K562 (cell line): ENCODE data around the gene RPL35. TPM values are rescaled to one million over a fixed set of nuclear protein-coding genes. Genes with fewer than 3 reads are reported as not detected.

Experiments
- DPF2 ChIP-seq: fragments of 450-650 bp; IDR thresholded peaks from 2 replicates; pipeline ENCODE4 v1.6.1; 2016
- ETV6 ChIP-seq, 3 experiments: fragments of 150-350 bp in 1 of 3; sonication (generic) in 1 of 3; formaldehyde crosslinking in 1 of 3; IDR thresholded peaks; 2 replicates each; pipeline versions ENCODE4 v1.6.1 to v1.8.0; 2014 to 2022; ENCODE audit warnings: borderline replicate concordance in 2 of 3, low read depth in 2 of 3, antibody characterized with exemption in 1 of 3, low read length in 1 of 3, mild to moderate bottlenecking in 1 of 3, missing genetic modification reagents in 1 of 3
- NELFE ChIP-seq: IDR thresholded peaks from 2 replicates; pipeline ENCODE4 v1.6.1; 2011; ENCODE audit warnings: mild to moderate bottlenecking; ENCODE audit not compliant: insufficient read depth, insufficient read length
- POLR3A ChIP-seq: IDR thresholded peaks from 2 replicates; pipeline ENCODE4 v1.6.1; 2011; ENCODE audit warnings: borderline replicate concordance, mild to moderate bottlenecking, moderate library complexity; ENCODE audit not compliant: insufficient read length, insufficient read depth; ENCODE audit errors: extremely low read depth
- PTRF ChIP-seq: fragments of 450-650 bp; IDR thresholded peaks from 2 replicates; pipeline ENCODE4 v1.6.1; 2016; ENCODE audit warnings: mild to moderate bottlenecking, missing genetic modification characterization, missing compliant biosample characterization
- SAFB ChIP-seq: fragments of 200-400 bp; formaldehyde crosslinking; IDR thresholded peaks from 2 replicates; pipeline ENCODE4 v1.6.1; 2017; ENCODE audit warnings: low read depth, low read length, borderline replicate concordance
- SETDB1 ChIP-seq: IDR thresholded peaks from one replicate; pipeline ENCODE4 v1.6.1; 2012; ENCODE audit warnings: low read length, control low read depth, inconsistent platforms
- TRIM24 ChIP-seq, 2 experiments: fragments of 450-650 bp; IDR thresholded peaks; 2 replicates each; pipeline ENCODE4 v1.6.1; 2016
- ZC3H4 ChIP-seq: sonication (generic); formaldehyde crosslinking; IDR thresholded peaks from 2 replicates; pipeline ENCODE4 v1.9.0; 2021; ENCODE audit warnings: missing genetic modification reagents, borderline replicate concordance
- ZNF121 ChIP-seq: sonication (generic); formaldehyde crosslinking; conservative IDR thresholded peaks from 2 replicates; pipeline ENCODE4 v1.8.0; 2022; ENCODE audit warnings: missing genetic modification reagents
- polyA plus RNA-seq, 8 experiments: library from polyadenylated mRNA; depleted of rRNA in 4 of 8; stranded (reverse) in 5 of 8; unstranded in 3 of 8; fragments of >200 nt; fragmentation: Nextera tagmentation in 2 of 8; fragmentation: Illumina TruSeq in 1 of 8; extraction: Ambion mirVana in 2 of 8; extraction: Trizol in 1 of 8; gene quantifications; 2 replicates each; pipeline versions ENCODE4 v1.2.1 to v1.2.3, GENCODE V29; 2011 to 2014; ENCODE audit warnings: inconsistent platforms in 1 of 8, missing spikeins in 1 of 8
- total RNA-seq, 7 experiments: library from RNA; depleted of rRNA in 6 of 7; stranded (reverse); fragments of >200 nt in 6 of 7; fragmentation: Illumina TruSeq in 2 of 7; extraction: Trizol in 2 of 7; gene quantifications; 2 replicates each; pipeline versions ENCODE4 v1.2.1 to v1.2.3, GENCODE V29; 2011 to 2021; ENCODE audit warnings: low replicate concordance in 1 of 7
- TF ChIP-seq, protein P1 (sequence below): fragments of 450-650 bp; formaldehyde crosslinking; IDR thresholded peaks from 2 replicates; pipeline ENCODE4 v1.4.0; 2020; ENCODE audit warnings: mild to moderate bottlenecking, moderate library complexity
- TF ChIP-seq, protein P2 (sequence below), 3 experiments: fragments of 200-800 bp in 1 of 3; sonication (Bioruptor generic) in 1 of 3; sonication (generic) in 1 of 3; formaldehyde crosslinking in 1 of 3; IDR thresholded peaks; 2 replicates each; pipeline versions ENCODE4 v1.6.1 to v1.8.0; 2016 to 2022; ENCODE audit warnings: mild to moderate bottlenecking in 2 of 3, missing compliant biosample characterization in 2 of 3, missing genetic modification characterization in 2 of 3, missing genetic modification reagents in 1 of 3
- TF ChIP-seq, protein P3 (sequence below): fragments of 250-450 bp; sonication (Bioruptor Pico); IDR thresholded peaks from 2 replicates; pipeline ENCODE4 v1.8.0; 2021; ENCODE audit warnings: moderate library complexity, mild to moderate bottlenecking, inconsistent platforms
- TF ChIP-seq, protein P4 (sequence below), 2 experiments: fragments of 450-650 bp in 1 of 2; sonication (generic) in 1 of 2; formaldehyde crosslinking in 1 of 2; IDR thresholded peaks; 2 replicates each; pipeline versions ENCODE4 v1.7.1 to v1.9.0; 2016 to 2022; ENCODE audit warnings: inconsistent platforms in 1 of 2, mild to moderate bottlenecking in 1 of 2, missing genetic modification reagents in 1 of 2

Gene RPL35
- total and polyA plus RNA-seq, 9 of the 15 experiments (the other 6 are each of a cell fraction or from before 2014, with no cell fraction given): 1,755 to 5,101 (median 3,405) TPM

DNA sequence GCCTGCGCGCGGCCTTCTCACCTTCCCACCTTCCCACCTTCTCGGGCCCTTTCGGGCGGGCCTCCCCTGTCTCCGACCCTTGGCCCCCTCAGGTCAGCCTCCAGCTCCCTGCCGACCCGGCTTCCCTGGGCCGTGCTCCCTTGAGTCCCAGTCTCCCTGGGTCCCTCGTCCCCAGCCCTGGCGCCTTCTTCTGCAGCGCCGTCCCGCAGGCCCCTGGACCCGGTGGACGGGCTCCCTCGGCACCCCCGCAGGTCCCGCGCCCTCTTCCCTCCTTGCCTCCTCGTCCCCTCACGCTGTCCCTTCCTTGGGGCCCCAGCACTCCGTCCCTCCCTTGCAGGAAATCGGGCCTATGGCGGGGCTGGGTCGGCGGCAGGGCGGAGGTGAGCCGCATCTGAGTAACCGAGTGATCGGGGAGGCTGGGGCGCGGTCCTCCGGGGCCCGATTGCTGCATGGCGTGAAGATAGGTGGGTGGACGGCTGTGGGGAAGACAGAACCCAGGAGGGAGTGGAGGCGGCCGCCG, 7.8 kb upstream of the RPL35 start (continued):
- TF ChIP-seq, protein P1, sequence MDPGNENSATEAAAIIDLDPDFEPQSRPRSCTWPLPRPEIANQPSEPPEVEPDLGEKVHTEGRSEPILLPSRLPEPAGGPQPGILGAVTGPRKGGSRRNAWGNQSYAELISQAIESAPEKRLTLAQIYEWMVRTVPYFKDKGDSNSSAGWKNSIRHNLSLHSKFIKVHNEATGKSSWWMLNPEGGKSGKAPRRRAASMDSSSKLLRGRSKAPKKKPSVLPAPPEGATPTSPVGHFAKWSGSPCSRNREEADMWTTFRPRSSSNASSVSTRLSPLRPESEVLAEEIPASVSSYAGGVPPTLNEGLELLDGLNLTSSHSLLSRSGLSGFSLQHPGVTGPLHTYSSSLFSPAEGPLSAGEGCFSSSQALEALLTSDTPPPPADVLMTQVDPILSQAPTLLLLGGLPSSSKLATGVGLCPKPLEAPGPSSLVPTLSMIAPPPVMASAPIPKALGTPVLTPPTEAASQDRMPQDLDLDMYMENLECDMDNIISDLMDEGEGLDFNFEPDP (CRISPR knock-in tag): 0 out of 2 replicates have a peak, but pooled peaks have one; percentile 16
- TF ChIP-seq SETDB1 (no peak), SAFB (no peak), TRIM24 (IDR thresholded peaks at IDR 0.05) (no peak), DPF2 (no peak), ZC3H4 (no peak), ETV6 (IDR thresholded peaks at IDR 0.05; ENCODE audit: borderline replicate concordance in 1 of 2, low read depth in 2 of 2, low read length in 1 of 2) (no peak), ETV6 (CRISPR knock-in tag; IDR thresholded peaks at IDR 0.05; ENCODE audit: borderline replicate concordance) (0 out of 2 replicates have a peak, but pooled peaks have one; percentile 48), POLR3A (no peak), ZNF121 (CRISPR knock-in tag) (0 out of 2 replicates have a peak, but pooled peaks have one; percentile 7), NELFE (no peak), PTRF (tag) (no peak)
- TF ChIP-seq, protein P2, sequence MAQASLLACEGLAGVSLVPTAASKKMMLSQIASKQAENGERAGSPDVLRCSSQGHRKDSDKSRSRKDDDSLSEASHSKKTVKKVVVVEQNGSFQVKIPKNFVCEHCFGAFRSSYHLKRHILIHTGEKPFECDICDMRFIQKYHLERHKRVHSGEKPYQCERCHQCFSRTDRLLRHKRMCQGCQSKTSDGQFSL (CRISPR knock-in tag; IDR thresholded peaks at IDR 0.05): peak; percentile 73
- TF ChIP-seq, protein P2 (tag; IDR thresholded peaks at IDR 0.05): no peak
- TF ChIP-seq, protein P3, sequence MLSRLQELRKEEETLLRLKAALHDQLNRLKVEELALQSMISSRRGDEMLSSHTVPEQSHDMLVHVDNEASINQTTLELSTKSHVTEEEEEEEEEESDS (CRISPR knock-in tag): no peak
- TF ChIP-seq, protein P4, sequence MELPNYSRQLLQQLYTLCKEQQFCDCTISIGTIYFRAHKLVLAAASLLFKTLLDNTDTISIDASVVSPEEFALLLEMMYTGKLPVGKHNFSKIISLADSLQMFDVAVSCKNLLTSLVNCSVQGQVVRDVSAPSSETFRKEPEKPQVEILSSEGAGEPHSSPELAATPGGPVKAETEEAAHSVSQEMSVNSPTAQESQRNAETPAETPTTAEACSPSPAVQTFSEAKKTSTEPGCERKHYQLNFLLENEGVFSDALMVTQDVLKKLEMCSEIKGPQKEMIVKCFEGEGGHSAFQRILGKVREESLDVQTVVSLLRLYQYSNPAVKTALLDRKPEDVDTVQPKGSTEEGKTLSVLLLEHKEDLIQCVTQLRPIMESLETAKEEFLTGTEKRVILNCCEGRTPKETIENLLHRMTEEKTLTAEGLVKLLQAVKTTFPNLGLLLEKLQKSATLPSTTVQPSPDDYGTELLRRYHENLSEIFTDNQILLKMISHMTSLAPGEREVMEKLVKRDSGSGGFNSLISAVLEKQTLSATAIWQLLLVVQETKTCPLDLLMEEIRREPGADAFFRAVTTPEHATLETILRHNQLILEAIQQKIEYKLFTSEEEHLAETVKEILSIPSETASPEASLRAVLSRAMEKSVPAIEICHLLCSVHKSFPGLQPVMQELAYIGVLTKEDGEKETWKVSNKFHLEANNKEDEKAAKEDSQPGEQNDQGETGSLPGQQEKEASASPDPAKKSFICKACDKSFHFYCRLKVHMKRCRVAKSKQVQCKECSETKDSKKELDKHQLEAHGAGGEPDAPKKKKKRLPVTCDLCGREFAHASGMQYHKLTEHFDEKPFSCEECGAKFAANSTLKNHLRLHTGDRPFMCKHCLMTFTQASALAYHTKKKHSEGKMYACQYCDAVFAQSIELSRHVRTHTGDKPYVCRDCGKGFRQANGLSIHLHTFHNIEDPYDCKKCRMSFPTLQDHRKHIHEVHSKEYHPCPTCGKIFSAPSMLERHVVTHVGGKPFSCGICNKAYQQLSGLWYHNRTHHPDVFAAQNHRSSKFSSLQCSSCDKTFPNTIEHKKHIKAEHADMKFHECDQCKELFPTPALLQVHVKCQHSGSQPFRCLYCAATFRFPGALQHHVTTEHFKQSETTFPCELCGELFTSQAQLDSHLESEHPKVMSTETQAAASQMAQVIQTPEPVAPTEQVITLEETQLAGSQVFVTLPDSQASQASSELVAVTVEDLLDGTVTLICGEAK (IDR thresholded peaks at IDR 0.05): no peak
- TF ChIP-seq, protein P4 (CRISPR knock-in tag; IDR thresholded peaks at IDR 0.05): 0 out of 2 replicates have a peak, but pooled peaks have one; percentile 23
